ENCODE measurements around the gene PPP1R2. TPM values are rescaled to one million over a fixed set of nuclear protein-coding genes. Genes with fewer than 3 reads are reported as not detected.

Gene PPP1R2
- total and polyA plus RNA-seq, 2 of the 13 experiments (the other 11 are each of a cell fraction or from before 2014, with no cell fraction given): 36.5 to 86.5 TPM

GRCh38 chr3:195549931-195550519, 6.9 kb upstream of the PPP1R2 start (continued):
- TF ChIP-seq MIER3 (CRISPR knock-in tag; IDR thresholded peaks at IDR 0.05; ENCODE audit: borderline replicate concordance) (peak; percentile 32; the same call in 1 of the 2 replicates), ZNF644 (CRISPR knock-in tag; IDR thresholded peaks at IDR 0.05; ENCODE audit: low read depth) (0 out of 2 replicates have a peak, but pooled peaks have one; percentile 27), ZSCAN20 (CRISPR knock-in tag; IDR thresholded peaks at IDR 0.05; ENCODE audit: borderline replicate concordance) (peak; percentile 68; the same call in 1 of the 2 replicates), SALL1 (CRISPR knock-in tag; IDR thresholded peaks at IDR 0.05) (peak; percentile 66), TBX2 (CRISPR knock-in tag; IDR thresholded peaks at IDR 0.05; ENCODE audit: borderline replicate concordance) (peak; percentile 12; the same call in 1 of the 2 replicates), HDAC1 (CRISPR knock-in tag; IDR thresholded peaks at IDR 0.05) (0 out of 2 replicates have a peak, but pooled peaks have one; percentile 27), MYPOP (CRISPR knock-in tag; IDR thresholded peaks at IDR 0.05) (0 out of 2 replicates have a peak, but pooled peaks have one; percentile 41), SOX6 (IDR thresholded peaks at IDR 0.05) (no peak), SOX6 (CRISPR knock-in tag; IDR thresholded peaks at IDR 0.05) (peak; percentile 8; the same call in 1 of the 2 replicates), ZNF12 (CRISPR knock-in tag; IDR thresholded peaks at IDR 0.05) (0 out of 2 replicates have a peak, but pooled peaks have one; percentile 19), CEBPZ (IDR thresholded peaks at IDR 0.05; ENCODE audit: low read length) (no peak), MAZ (IDR thresholded peaks at IDR 0.05; ENCODE audit: borderline replicate concordance, low read depth, low read length) (no peak), MAZ (CRISPR knock-in tag; IDR thresholded peaks at IDR 0.05; ENCODE audit: low read depth) (0 out of 2 replicates have a peak, but pooled peaks have one; percentile 11), FOXM1 (CRISPR knock-in tag; IDR thresholded peaks at IDR 0.05) (no peak)
- TF ChIP-seq, protein P1, sequence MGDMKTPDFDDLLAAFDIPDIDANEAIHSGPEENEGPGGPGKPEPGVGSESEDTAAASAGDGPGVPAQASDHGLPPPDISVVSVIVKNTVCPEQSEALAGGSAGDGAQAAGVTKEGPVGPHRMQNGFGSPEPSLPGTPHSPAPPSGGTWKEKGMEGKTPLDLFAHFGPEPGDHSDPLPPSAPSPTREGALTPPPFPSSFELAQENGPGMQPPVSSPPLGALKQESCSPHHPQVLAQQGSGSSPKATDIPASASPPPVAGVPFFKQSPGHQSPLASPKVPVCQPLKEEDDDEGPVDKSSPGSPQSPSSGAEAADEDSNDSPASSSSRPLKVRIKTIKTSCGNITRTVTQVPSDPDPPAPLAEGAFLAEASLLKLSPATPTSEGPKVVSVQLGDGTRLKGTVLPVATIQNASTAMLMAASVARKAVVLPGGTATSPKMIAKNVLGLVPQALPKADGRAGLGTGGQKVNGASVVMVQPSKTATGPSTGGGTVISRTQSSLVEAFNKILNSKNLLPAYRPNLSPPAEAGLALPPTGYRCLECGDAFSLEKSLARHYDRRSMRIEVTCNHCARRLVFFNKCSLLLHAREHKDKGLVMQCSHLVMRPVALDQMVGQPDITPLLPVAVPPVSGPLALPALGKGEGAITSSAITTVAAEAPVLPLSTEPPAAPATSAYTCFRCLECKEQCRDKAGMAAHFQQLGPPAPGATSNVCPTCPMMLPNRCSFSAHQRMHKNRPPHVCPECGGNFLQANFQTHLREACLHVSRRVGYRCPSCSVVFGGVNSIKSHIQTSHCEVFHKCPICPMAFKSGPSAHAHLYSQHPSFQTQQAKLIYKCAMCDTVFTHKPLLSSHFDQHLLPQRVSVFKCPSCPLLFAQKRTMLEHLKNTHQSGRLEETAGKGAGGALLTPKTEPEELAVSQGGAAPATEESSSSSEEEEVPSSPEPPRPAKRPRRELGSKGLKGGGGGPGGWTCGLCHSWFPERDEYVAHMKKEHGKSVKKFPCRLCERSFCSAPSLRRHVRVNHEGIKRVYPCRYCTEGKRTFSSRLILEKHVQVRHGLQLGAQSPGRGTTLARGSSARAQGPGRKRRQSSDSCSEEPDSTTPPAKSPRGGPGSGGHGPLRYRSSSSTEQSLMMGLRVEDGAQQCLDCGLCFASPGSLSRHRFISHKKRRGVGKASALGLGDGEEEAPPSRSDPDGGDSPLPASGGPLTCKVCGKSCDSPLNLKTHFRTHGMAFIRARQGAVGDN (CRISPR knock-in tag; IDR thresholded peaks at IDR 0.05): peak; percentile 80
- TF ChIP-seq, protein P2, sequence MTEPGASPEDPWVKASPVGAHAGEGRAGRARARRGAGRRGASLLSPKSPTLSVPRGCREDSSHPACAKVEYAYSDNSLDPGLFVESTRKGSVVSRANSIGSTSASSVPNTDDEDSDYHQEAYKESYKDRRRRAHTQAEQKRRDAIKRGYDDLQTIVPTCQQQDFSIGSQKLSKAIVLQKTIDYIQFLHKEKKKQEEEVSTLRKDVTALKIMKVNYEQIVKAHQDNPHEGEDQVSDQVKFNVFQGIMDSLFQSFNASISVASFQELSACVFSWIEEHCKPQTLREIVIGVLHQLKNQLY (CRISPR knock-in tag; IDR thresholded peaks at IDR 0.05): peak; percentile 72; the same call in 1 of the 2 replicates
- TF ChIP-seq, protein P3, sequence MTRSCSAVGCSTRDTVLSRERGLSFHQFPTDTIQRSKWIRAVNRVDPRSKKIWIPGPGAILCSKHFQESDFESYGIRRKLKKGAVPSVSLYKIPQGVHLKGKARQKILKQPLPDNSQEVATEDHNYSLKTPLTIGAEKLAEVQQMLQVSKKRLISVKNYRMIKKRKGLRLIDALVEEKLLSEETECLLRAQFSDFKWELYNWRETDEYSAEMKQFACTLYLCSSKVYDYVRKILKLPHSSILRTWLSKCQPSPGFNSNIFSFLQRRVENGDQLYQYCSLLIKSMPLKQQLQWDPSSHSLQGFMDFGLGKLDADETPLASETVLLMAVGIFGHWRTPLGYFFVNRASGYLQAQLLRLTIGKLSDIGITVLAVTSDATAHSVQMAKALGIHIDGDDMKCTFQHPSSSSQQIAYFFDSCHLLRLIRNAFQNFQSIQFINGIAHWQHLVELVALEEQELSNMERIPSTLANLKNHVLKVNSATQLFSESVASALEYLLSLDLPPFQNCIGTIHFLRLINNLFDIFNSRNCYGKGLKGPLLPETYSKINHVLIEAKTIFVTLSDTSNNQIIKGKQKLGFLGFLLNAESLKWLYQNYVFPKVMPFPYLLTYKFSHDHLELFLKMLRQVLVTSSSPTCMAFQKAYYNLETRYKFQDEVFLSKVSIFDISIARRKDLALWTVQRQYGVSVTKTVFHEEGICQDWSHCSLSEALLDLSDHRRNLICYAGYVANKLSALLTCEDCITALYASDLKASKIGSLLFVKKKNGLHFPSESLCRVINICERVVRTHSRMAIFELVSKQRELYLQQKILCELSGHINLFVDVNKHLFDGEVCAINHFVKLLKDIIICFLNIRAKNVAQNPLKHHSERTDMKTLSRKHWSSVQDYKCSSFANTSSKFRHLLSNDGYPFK (CRISPR knock-in tag; IDR thresholded peaks at IDR 0.05; ENCODE audit: borderline replicate concordance): no peak
